ENCODE data around the gene HAO1.

Gene HAO1

GRCh38 chr20:7930343-7930742 is 9.9 kb downstream of the HAO1 start:
- no peak overlapping the region for H3K27ac ChIP-seq (ENCODE audit: low read depth, low read length)

GRCh38 chr20:7926767-7927166 is 13.5 kb downstream of the HAO1 start:
- Histone ChIP-seq H3K27me3 (ENCODE audit: control insufficient read depth, insufficient read depth, low read length) (no peaks in the 10 kb centered on the region), H3K9ac (ENCODE audit: low read depth, low read length) (no peak overlapping the region), H3K4me1 (ENCODE audit: control insufficient read depth, insufficient read depth, low read length) (no peaks in the 10 kb centered on the region), H3K27ac (ENCODE audit: low read depth, low read length) (no peak overlapping the region), H3K4me3 (ENCODE audit: low read depth, low read length) (no peak overlapping the region), H3K9me3 (ENCODE audit: control insufficient read depth, insufficient read depth, low read length) (no peaks in the 10 kb centered on the region), H3K36me3 (ENCODE audit: control insufficient read depth, insufficient read depth, low read length) (no peaks in the 10 kb centered on the region)

More at GRCh38 chr20:7930343-7930742, 9.9 kb downstream of the HAO1 start:
- no peaks in the 10 kb centered on the region for H3K27me3 ChIP-seq (ENCODE audit: control insufficient read depth, insufficient read depth, low read length)
- H3K4me3 ChIP-seq (ENCODE audit: low read depth, low read length), result no peak overlapping the region
- H3K36me3 ChIP-seq (ENCODE audit: control insufficient read depth, insufficient read depth, low read length), result no peaks in the 10 kb centered on the region
- no peaks in the 10 kb centered on the region for H3K4me1 ChIP-seq (ENCODE audit: control insufficient read depth, insufficient read depth, low read length)
- no peaks in the 10 kb centered on the region for H3K9me3 ChIP-seq (ENCODE audit: control insufficient read depth, insufficient read depth, low read length)
- no peak overlapping the region for H3K9ac ChIP-seq (ENCODE audit: low read depth, low read length)

GRCh38 chr20:7926323-7926722 is 13.9 kb downstream of the HAO1 start:
- H3K4me1 ChIP-seq (ENCODE audit: control insufficient read depth, insufficient read depth, low read length), result no peaks in the 10 kb centered on the region
- no peaks in the 10 kb centered on the region for H3K27me3 ChIP-seq (ENCODE audit: control insufficient read depth, insufficient read depth, low read length)
- H3K9me3 ChIP-seq (ENCODE audit: control insufficient read depth, insufficient read depth, low read length), result no peaks in the 10 kb centered on the region
- no peaks in the 10 kb centered on the region for H3K36me3 ChIP-seq (ENCODE audit: control insufficient read depth, insufficient read depth, low read length)
- H3K27ac ChIP-seq (ENCODE audit: low read depth, low read length), result no peak overlapping the region
- no peak overlapping the region for H3K9ac ChIP-seq (ENCODE audit: low read depth, low read length)
- H3K4me3 ChIP-seq (ENCODE audit: low read depth, low read length), result no peak overlapping the region

- Histone ChIP-seq H3K27ac (ENCODE audit: low read depth, low read length) (no peak overlapping the region), H3K9ac (ENCODE audit: low read depth, low read length) (no peak overlapping the region), H3K9me3 (ENCODE audit: control insufficient read depth, insufficient read depth, low read length) (no peaks in the 10 kb centered on the region), H3K36me3 (ENCODE audit: control insufficient read depth, insufficient read depth, low read length) (no peaks in the 10 kb centered on the region), H3K4me1 (ENCODE audit: control insufficient read depth, insufficient read depth, low read length) (no peaks in the 10 kb centered on the region), H3K27me3 (ENCODE audit: control insufficient read depth, insufficient read depth, low read length) (no peaks in the 10 kb centered on the region), H3K4me3 (ENCODE audit: low read depth, low read length) (no peak overlapping the region)
Observed at GRCh38 chr20:7924692-7925091, 15.6 kb downstream of the HAO1 start.

- Histone ChIP-seq H3K9me3 (ENCODE audit: control insufficient read depth, insufficient read depth, low read length) (no peaks in the 10 kb centered on the region), H3K4me1 (ENCODE audit: control insufficient read depth, insufficient read depth, low read length) (no peaks in the 10 kb centered on the region), H3K27me3 (ENCODE audit: control insufficient read depth, insufficient read depth, low read length) (no peaks in the 10 kb centered on the region), H3K36me3 (ENCODE audit: control insufficient read depth, insufficient read depth, low read length) (no peaks in the 10 kb centered on the region), H3K9ac (ENCODE audit: low read depth, low read length) (no peak overlapping the region), H3K27ac (ENCODE audit: low read depth, low read length) (no peak overlapping the region), H3K4me3 (ENCODE audit: low read depth, low read length) (no peak overlapping the region)
Observed at GRCh38 chr20:7916648-7917047, 23.6 kb downstream of the HAO1 start.

GRCh38 chr20:7912551-7912950 is 27.7 kb downstream of the HAO1 start:
- Histone ChIP-seq H3K9ac (ENCODE audit: low read depth, low read length) (no peak overlapping the region), H3K4me1 (ENCODE audit: control insufficient read depth, insufficient read depth, low read length) (no peaks in the 10 kb centered on the region), H3K4me3 (ENCODE audit: low read depth, low read length) (no peak overlapping the region), H3K27ac (ENCODE audit: low read depth, low read length) (no peak overlapping the region), H3K27me3 (ENCODE audit: control insufficient read depth, insufficient read depth, low read length) (no peaks in the 10 kb centered on the region), H3K9me3 (ENCODE audit: control insufficient read depth, insufficient read depth, low read length) (no peaks in the 10 kb centered on the region), H3K36me3 (ENCODE audit: control insufficient read depth, insufficient read depth, low read length) (no peaks in the 10 kb centered on the region)

GRCh38 chr20:7911586-7912330 is 28.5 kb downstream of the HAO1 start:
- H3K9me3 ChIP-seq (ENCODE audit: control insufficient read depth, insufficient read depth, low read length), result no peaks in the 10 kb centered on the region
- H3K27ac ChIP-seq (ENCODE audit: low read depth, low read length), result no peak overlapping the region
- no peaks in the 10 kb centered on the region for H3K27me3 ChIP-seq (ENCODE audit: control insufficient read depth, insufficient read depth, low read length)
- no peaks in the 10 kb centered on the region for H3K36me3 ChIP-seq (ENCODE audit: control insufficient read depth, insufficient read depth, low read length)
- no peak overlapping the region for H3K9ac ChIP-seq (ENCODE audit: low read depth, low read length)
- H3K4me1 ChIP-seq (ENCODE audit: control insufficient read depth, insufficient read depth, low read length), result no peaks in the 10 kb centered on the region
- no peak overlapping the region for H3K4me3 ChIP-seq (ENCODE audit: low read depth, low read length)

GRCh38 chr20:7908905-7909304 is 31.4 kb downstream of the HAO1 start:
- Histone ChIP-seq H3K4me1 (ENCODE audit: control insufficient read depth, insufficient read depth, low read length) (no peaks in the 10 kb centered on the region), H3K9me3 (ENCODE audit: control insufficient read depth, insufficient read depth, low read length) (no peaks in the 10 kb centered on the region), H3K27me3 (ENCODE audit: control insufficient read depth, insufficient read depth, low read length) (no peaks in the 10 kb centered on the region), H3K36me3 (ENCODE audit: control insufficient read depth, insufficient read depth, low read length) (no peaks in the 10 kb centered on the region), H3K9ac (ENCODE audit: low read depth, low read length) (no peak overlapping the region), H3K4me3 (ENCODE audit: low read depth, low read length) (no peak overlapping the region), H3K27ac (ENCODE audit: low read depth, low read length) (no peak overlapping the region)

- Histone ChIP-seq H3K4me3 (ENCODE audit: low read depth, low read length) (no peak overlapping the region), H3K9me3 (ENCODE audit: control insufficient read depth, insufficient read depth, low read length) (no peaks in the 10 kb centered on the region), H3K4me1 (ENCODE audit: control insufficient read depth, insufficient read depth, low read length) (no peaks in the 10 kb centered on the region), H3K27ac (ENCODE audit: low read depth, low read length) (no peak overlapping the region), H3K27me3 (ENCODE audit: control insufficient read depth, insufficient read depth, low read length) (no peaks in the 10 kb centered on the region), H3K36me3 (ENCODE audit: control insufficient read depth, insufficient read depth, low read length) (no peaks in the 10 kb centered on the region), H3K9ac (ENCODE audit: low read depth, low read length) (no peak overlapping the region)
Observed at GRCh38 chr20:7903429-7903828, 36.8 kb downstream of the HAO1 start.

- Histone ChIP-seq H3K9ac (ENCODE audit: low read depth, low read length) (no peak overlapping the region), H3K27ac (ENCODE audit: low read depth, low read length) (no peak overlapping the region), H3K9me3 (ENCODE audit: control insufficient read depth, insufficient read depth, low read length) (no peaks in the 10 kb centered on the region), H3K4me3 (ENCODE audit: low read depth, low read length) (no peak overlapping the region), H3K4me1 (ENCODE audit: control insufficient read depth, insufficient read depth, low read length) (no peaks in the 10 kb centered on the region), H3K27me3 (ENCODE audit: control insufficient read depth, insufficient read depth, low read length) (no peaks in the 10 kb centered on the region), H3K36me3 (ENCODE audit: control insufficient read depth, insufficient read depth, low read length) (no peaks in the 10 kb centered on the region)
Observed at GRCh38 chr20:7902879-7903278, 37.4 kb downstream of the HAO1 start.

GRCh38 chr20:7897781-7898364 is 42.4 kb downstream of the HAO1 start:
- no peaks in the 10 kb centered on the region for H3K27me3 ChIP-seq (ENCODE audit: control insufficient read depth, insufficient read depth, low read length)

More at GRCh38 chr20:7897781-7898364, 42.4 kb downstream of the HAO1 start:
- no peaks in the 10 kb centered on the region for H3K9me3 ChIP-seq (ENCODE audit: control insufficient read depth, insufficient read depth, low read length)
- no peak overlapping the region for H3K4me3 ChIP-seq (ENCODE audit: low read depth, low read length)
- no peak overlapping the region for H3K9ac ChIP-seq (ENCODE audit: low read depth, low read length)
- no peaks in the 10 kb centered on the region for H3K36me3 ChIP-seq (ENCODE audit: control insufficient read depth, insufficient read depth, low read length)
- H3K4me1 ChIP-seq (ENCODE audit: control insufficient read depth, insufficient read depth, low read length), result no peaks in the 10 kb centered on the region
- no peak overlapping the region for H3K27ac ChIP-seq (ENCODE audit: low read depth, low read length)

All from HUES48 (cell line).